ENCODE measurements around the gene MAB21L3.

The MAB21L3 gene

DNA sequence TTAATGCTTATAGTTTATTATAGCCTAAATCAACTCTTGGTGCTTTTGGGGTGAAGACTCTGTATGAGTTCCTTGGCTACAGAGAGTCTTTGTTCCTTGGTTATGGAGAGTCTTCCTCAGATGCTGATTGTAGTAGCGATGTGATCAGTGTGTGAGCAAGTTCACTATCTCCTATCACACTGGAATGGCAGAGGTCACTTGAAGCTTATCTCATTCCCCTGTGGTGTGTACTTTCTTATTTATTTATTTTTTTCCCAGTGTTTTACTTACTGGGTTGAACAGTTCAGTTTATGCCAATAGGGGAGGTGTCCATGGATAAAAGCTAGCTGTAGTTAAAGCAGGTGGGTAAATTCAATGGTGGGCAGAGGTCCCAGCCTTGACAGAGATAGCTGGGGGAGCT lies 20.1 kb upstream of the MAB21L3 start:
- H3K36me3 ChIP-seq (ENCODE audit: insufficient read depth, low read depth, low read length): no peaks in the 10 kb centered on the region
- H3K4me1 ChIP-seq (ENCODE audit: insufficient read depth, low read length): no peaks in the 10 kb centered on the region
- H3K27me3 ChIP-seq (ENCODE audit: insufficient read depth, low read length): no peaks in the 10 kb centered on the region
- no peak overlapping the region for H3K4me3 ChIP-seq (ENCODE audit: low read length)
- no peak overlapping the region for H3K9ac ChIP-seq (ENCODE audit: low read depth, low read length)
- peaks cover 12% of the 10 kb centered on the region; the same call in 1 of the 2 replicates for H3K9me3 ChIP-seq (ENCODE audit: insufficient read depth, low read depth, low read length)
- no peak overlapping the region for H3K27ac ChIP-seq (ENCODE audit: low read length)

DNA sequence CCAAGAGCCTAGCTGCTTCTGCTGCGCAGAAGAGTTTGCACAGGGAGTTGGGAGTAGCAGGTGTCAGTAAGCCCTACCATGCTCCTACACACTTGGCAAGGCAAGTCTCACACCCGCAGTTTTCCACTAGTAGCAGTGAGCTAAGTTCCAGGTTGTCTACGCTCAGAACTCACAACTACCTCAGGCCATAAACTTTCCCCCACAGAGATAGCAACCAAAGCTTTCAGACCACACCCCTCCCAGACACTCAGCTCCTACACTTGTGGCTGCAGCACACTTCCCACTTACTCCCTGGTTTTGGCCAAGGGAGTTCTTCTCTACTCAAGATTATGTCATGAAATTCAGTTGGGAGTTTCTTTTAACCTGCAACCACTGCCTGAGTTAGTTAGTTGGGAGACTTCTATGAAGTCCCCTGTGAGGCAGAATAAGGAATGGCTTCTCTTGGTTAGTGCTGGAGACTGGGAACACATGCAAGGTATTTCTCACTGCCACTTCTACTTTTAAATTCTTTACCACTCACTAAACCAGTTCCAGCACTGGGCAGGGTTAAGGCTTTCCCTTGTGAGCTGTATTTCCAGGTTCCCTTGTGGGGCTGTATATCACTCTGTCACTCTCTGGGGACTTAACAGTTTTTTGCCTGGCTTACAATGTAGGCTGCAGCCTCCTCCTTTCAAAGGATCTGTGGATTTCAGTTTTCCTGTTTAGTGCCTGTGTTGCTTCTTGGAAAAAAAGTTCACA lies 18.3 kb upstream of the MAB21L3 start:
- Histone ChIP-seq H3K36me3 (ENCODE audit: insufficient read depth, low read depth, low read length) (no peaks in the 10 kb centered on the region), H3K4me1 (ENCODE audit: insufficient read depth, low read length) (no peaks in the 10 kb centered on the region), H3K9me3 (ENCODE audit: insufficient read depth, low read depth, low read length) (peaks cover 12% of the 10 kb centered on the region; the same call in 1 of the 2 replicates), H3K27me3 (ENCODE audit: insufficient read depth, low read length) (no peaks in the 10 kb centered on the region), H3K9ac (ENCODE audit: low read depth, low read length) (no peak overlapping the region), H3K4me3 (ENCODE audit: low read length) (no peak overlapping the region), H3K27ac (ENCODE audit: low read length) (no peak overlapping the region)

DNA sequence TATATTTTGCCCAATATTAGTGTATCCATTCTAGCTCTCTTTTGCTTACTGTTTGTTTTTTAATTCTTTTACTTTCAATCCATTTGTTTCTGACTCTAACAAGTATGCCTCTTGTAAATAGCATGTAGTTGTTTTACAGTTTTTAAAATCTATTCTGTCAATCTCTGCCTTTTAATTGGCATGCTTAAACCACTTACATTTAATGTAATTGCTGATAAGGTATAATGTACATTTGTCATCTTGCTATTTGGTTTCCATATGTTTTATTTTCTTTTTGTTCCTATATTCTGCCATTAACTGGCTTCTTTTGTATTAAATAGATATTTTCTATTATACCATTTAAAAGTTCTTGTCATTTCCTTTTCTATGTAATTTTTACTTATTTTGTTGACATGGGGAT lies 16.2 kb upstream of the MAB21L3 start:
- Histone ChIP-seq H3K27ac (ENCODE audit: low read length) (no peak overlapping the region), H3K9ac (ENCODE audit: low read depth, low read length) (no peak overlapping the region), H3K36me3 (ENCODE audit: insufficient read depth, low read depth, low read length) (no peaks in the 10 kb centered on the region), H3K27me3 (ENCODE audit: insufficient read depth, low read length) (no peaks in the 10 kb centered on the region), H3K4me3 (ENCODE audit: low read length) (no peak overlapping the region), H3K9me3 (ENCODE audit: insufficient read depth, low read depth, low read length) (peaks cover 12% of the 10 kb centered on the region; the same call in 1 of the 2 replicates), H3K4me1 (ENCODE audit: insufficient read depth, low read length) (no peaks in the 10 kb centered on the region)

DNA sequence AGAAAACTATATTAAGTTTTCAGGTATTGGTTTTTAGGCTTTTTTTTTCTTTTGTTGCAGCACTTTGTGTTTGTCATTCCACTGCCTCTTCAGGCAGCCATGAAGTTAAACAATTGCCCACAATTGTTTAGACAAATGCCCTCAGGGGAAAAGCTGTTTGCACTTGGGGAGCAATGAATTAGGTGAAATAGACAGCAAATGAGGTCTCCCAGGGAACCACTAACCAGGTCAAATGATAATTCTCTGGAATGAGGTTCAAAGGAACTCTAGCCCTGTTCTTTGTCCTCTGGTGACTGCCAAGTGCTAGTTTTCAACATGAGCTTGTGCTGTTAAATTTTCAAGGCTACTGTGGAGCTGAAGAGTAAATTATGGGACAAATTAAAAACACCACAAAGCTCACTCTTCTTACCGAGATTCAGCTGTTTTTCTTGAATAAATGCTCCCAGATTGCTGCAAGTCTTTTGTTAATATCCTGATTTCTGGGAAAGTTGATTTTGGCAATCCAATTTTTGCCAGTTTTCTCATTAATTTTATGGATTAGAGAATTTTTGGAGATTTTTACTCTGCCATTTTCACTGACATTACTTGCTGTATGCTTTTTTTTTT lies 15.1 kb upstream of the MAB21L3 start:
- Histone ChIP-seq H3K27ac (ENCODE audit: low read length) (no peak overlapping the region), H3K9ac (ENCODE audit: low read depth, low read length) (no peak overlapping the region), H3K27me3 (ENCODE audit: insufficient read depth, low read length) (no peaks in the 10 kb centered on the region), H3K4me3 (ENCODE audit: low read length) (no peak overlapping the region), H3K4me1 (ENCODE audit: insufficient read depth, low read length) (no peaks in the 10 kb centered on the region), H3K36me3 (ENCODE audit: insufficient read depth, low read depth, low read length) (no peaks in the 10 kb centered on the region), H3K9me3 (ENCODE audit: insufficient read depth, low read depth, low read length) (peaks cover 12% of the 10 kb centered on the region; the same call in 1 of the 2 replicates)

DNA sequence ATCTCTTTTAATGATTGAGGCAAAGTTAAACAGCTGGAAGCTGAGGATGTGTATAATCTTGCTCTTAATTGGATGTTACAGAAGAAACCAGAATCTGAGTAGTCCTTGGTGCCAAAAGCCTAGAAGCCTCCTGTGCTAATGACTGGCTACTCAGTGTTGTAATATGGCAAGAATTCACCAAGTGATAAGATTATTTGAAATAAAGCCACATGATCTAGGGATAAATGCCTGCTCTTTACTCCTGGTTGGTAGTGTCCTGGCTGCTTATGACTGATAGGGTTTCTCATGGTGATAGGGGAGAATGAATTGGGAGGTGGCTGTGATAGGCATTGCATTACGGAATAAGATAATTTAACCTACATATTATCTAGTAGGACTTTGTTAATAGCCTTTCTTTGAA lies 13.6 kb upstream of the MAB21L3 start:
- Histone ChIP-seq H3K9ac (ENCODE audit: low read depth, low read length) (no peak overlapping the region), H3K27me3 (ENCODE audit: insufficient read depth, low read length) (no peaks in the 10 kb centered on the region), H3K27ac (ENCODE audit: low read length) (no peak overlapping the region), H3K4me1 (ENCODE audit: insufficient read depth, low read length) (no peaks in the 10 kb centered on the region), H3K9me3 (ENCODE audit: insufficient read depth, low read depth, low read length) (peaks cover 12% of the 10 kb centered on the region; the same call in 1 of the 2 replicates), H3K4me3 (ENCODE audit: low read length) (no peak overlapping the region), H3K36me3 (ENCODE audit: insufficient read depth, low read depth, low read length) (no peaks in the 10 kb centered on the region)

DNA sequence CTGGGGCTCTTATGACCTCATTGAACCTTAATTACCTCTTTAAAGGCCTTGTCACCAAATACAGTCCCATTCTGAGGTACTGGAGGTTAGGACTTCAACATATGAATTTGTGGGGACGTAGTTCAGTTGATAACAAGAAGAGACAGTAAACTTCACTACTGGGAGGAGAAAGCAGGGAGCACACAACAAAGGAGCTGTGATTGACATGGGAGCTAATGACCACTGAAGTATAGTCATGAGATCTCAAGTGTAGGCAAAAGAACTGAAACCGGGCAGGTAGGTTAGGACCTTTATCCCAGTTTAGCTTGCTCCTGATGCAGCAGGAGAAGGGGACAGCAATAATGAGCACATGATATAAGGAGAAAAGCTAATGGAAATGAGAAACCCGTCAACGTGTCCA lies 11.8 kb upstream of the MAB21L3 start:
- H3K4me1 ChIP-seq (ENCODE audit: insufficient read depth, low read length): no peaks in the 10 kb centered on the region
- no peaks in the 10 kb centered on the region for H3K36me3 ChIP-seq (ENCODE audit: insufficient read depth, low read depth, low read length)
- H3K4me3 ChIP-seq (ENCODE audit: low read length): no peak overlapping the region
- no peaks in the 10 kb centered on the region for H3K27me3 ChIP-seq (ENCODE audit: insufficient read depth, low read length)
- H3K27ac ChIP-seq (ENCODE audit: low read length): no peak overlapping the region
- no peak overlapping the region for H3K9ac ChIP-seq (ENCODE audit: low read depth, low read length)
- H3K9me3 ChIP-seq (ENCODE audit: insufficient read depth, low read depth, low read length): peaks cover 10% of the 10 kb centered on the region; the same call in 1 of the 2 replicates

DNA sequence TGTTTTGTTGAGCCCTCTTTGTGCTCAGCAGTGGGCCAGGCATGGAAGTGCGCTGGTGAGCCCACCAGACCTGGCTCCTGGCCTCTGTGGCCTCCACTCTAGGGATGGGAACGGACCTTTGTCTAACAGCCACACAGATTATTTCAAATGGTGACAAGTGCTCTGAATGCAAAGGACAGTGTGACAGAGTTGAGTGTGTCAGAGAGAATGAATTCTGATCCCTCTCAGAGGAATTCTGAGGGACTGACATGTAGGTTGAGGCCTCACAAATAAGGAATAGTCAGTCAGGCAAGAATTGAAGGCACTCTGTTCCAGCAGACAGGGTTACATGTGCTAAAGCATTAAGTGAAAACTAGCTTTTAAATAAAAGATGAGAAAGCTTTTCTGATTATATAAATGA lies 11.3 kb upstream of the MAB21L3 start:
- no peaks in the 10 kb centered on the region for H3K27me3 ChIP-seq (ENCODE audit: insufficient read depth, low read length)
- H3K4me3 ChIP-seq (ENCODE audit: low read length): no peak overlapping the region
- H3K27ac ChIP-seq (ENCODE audit: low read length): no peak overlapping the region
- H3K36me3 ChIP-seq (ENCODE audit: insufficient read depth, low read depth, low read length): no peaks in the 10 kb centered on the region
- no peaks in the 10 kb centered on the region for H3K4me1 ChIP-seq (ENCODE audit: insufficient read depth, low read length)
- peaks cover 7% of the 10 kb centered on the region; the same call in 1 of the 2 replicates for H3K9me3 ChIP-seq (ENCODE audit: insufficient read depth, low read depth, low read length)
- no peak overlapping the region for H3K9ac ChIP-seq (ENCODE audit: low read depth, low read length)

DNA sequence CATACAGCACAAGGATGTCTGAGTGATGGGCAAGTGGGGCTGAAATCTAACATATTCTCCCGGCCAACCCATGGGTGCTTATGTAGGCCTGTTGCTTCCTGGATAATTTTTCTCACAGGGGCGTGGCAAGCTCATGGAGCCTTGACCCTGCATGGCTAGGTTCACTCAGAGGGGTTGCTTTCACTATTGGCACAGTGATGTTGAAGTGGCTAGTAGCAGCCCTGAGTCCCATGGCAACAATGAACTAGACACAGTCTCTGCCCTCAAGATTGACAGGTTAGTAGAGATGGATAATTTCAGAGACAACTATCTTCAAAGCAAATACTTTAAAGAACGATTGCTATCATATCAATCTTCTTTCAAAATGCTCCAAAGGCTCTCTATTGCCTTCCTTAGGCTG lies 6.5 kb upstream of the MAB21L3 start:
- no peak overlapping the region for H3K4me3 ChIP-seq (ENCODE audit: low read length)
- no peaks in the 10 kb centered on the region for H3K4me1 ChIP-seq (ENCODE audit: insufficient read depth, low read length)
- H3K9ac ChIP-seq (ENCODE audit: low read depth, low read length): no peak overlapping the region
- no peaks in the 10 kb centered on the region for H3K36me3 ChIP-seq (ENCODE audit: insufficient read depth, low read depth, low read length)
- no peaks in the 10 kb centered on the region for H3K9me3 ChIP-seq (ENCODE audit: insufficient read depth, low read depth, low read length)
- H3K27ac ChIP-seq (ENCODE audit: low read length): no peak overlapping the region
- no peaks in the 10 kb centered on the region for H3K27me3 ChIP-seq (ENCODE audit: insufficient read depth, low read length)

DNA sequence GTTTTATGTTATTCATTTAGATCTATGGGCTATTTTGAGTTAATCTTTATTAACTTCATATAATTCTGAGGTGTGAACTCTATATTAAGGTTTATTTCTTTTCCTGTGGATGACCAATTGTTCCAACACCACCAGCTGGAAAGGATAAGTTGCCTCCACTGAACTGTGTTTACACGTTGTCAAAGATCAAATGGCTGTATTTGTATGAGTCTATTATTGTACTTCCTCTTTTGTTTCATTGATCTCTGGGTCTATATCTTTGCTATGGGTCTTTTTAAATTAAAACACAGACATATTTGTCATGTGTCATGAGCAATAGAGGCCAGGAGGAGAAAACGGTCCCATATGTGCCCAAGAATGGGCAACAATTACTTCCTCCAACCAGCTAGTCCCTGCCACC lies 5.2 kb upstream of the MAB21L3 start:
- H3K4me3 ChIP-seq (ENCODE audit: low read length): no peak overlapping the region
- no peaks in the 10 kb centered on the region for H3K27me3 ChIP-seq (ENCODE audit: insufficient read depth, low read length)
- no peaks in the 10 kb centered on the region for H3K36me3 ChIP-seq (ENCODE audit: insufficient read depth, low read depth, low read length)
- H3K4me1 ChIP-seq (ENCODE audit: insufficient read depth, low read length): no peaks in the 10 kb centered on the region
- H3K27ac ChIP-seq (ENCODE audit: low read length): no peak overlapping the region
- no peak overlapping the region for H3K9ac ChIP-seq (ENCODE audit: low read depth, low read length)
- no peaks in the 10 kb centered on the region for H3K9me3 ChIP-seq (ENCODE audit: insufficient read depth, low read depth, low read length)

DNA sequence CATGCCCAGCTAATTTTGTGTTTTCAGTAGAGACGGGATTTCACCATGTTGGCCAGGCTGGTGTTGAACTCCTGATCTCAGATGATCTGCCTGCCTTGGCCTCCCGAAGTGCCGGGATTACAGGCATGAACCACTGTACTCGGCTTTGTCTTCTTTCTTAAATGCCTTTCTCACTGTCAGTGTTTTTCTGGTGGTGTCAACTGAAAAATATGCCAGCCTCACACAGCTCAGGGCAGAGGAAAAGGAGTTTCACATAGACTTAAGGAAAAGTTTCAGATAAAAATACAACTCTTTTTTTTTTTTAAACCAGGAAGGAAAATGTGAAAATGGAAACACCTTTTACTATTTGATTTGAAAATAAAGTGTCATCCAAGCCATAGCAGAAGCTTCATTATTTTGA lies 4.6 kb upstream of the MAB21L3 start:
- Histone ChIP-seq H3K27me3 (ENCODE audit: insufficient read depth, low read length) (no peaks in the 10 kb centered on the region), H3K4me1 (ENCODE audit: insufficient read depth, low read length) (no peaks in the 10 kb centered on the region), H3K9me3 (ENCODE audit: insufficient read depth, low read depth, low read length) (no peaks in the 10 kb centered on the region), H3K4me3 (ENCODE audit: low read length) (no peak overlapping the region), H3K36me3 (ENCODE audit: insufficient read depth, low read depth, low read length) (no peaks in the 10 kb centered on the region), H3K27ac (ENCODE audit: low read length) (no peak overlapping the region), H3K9ac (ENCODE audit: low read depth, low read length) (no peak overlapping the region)

DNA sequence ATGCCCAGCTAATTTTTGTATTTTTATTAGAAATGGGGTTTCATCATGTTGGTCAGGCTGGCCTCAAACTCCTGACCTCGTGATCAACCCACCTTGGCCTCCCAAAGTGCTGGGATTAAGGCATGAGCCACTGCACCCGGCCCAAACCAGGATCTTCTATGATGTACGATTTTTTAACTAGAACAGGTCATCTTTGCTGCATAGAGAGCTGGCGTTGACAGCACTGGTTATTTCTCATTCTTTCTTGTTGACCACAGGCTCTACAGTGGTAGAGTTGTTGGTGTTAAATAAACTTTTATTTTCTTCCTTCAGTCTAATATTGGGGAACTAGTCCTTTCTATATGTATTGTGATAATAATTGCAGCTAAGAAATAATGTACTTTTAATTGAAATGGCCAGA lies 3.8 kb upstream of the MAB21L3 start:
- Histone ChIP-seq H3K4me3 (ENCODE audit: low read length) (no peak overlapping the region), H3K36me3 (ENCODE audit: insufficient read depth, low read depth, low read length) (no peaks in the 10 kb centered on the region), H3K9me3 (ENCODE audit: insufficient read depth, low read depth, low read length) (no peaks in the 10 kb centered on the region), H3K27me3 (ENCODE audit: insufficient read depth, low read length) (no peaks in the 10 kb centered on the region), H3K4me1 (ENCODE audit: insufficient read depth, low read length) (no peaks in the 10 kb centered on the region), H3K27ac (ENCODE audit: low read length) (no peak overlapping the region), H3K9ac (ENCODE audit: low read depth, low read length) (no peak overlapping the region)

DNA sequence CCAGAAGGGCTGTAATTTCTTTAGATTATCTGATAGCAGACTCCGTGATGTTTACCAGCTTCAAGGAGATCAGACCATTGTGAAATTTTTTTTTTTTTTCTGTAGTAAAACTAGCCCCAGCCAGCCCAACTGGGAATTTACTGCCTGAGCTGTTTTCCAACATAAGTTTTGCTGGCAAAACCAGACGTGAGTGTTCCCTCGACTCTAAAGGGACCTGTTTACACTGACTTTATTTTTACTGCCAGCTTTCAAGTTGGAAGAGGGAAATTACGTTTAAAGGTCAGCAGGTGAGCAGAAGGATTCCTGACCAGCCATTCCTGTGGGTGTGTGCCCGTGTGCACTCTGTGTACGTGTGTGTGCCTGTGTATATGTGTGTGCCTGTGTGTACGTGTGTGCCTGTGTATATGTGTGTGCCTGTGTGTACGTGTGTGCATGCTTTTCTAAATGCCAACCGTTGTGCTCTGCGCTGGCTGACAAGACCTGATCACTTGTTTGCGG lies 374 bp downstream of the MAB21L3 start:
- Histone ChIP-seq H3K9me3 (ENCODE audit: insufficient read depth, low read depth, low read length) (no peaks in the 10 kb centered on the region), H3K36me3 (ENCODE audit: insufficient read depth, low read depth, low read length) (no peaks in the 10 kb centered on the region), H3K4me3 (ENCODE audit: low read length) (no peak overlapping the region), H3K9ac (ENCODE audit: low read depth, low read length) (no peak overlapping the region), H3K27me3 (ENCODE audit: insufficient read depth, low read length) (no peaks in the 10 kb centered on the region), H3K4me1 (ENCODE audit: insufficient read depth, low read length) (no peaks in the 10 kb centered on the region), H3K27ac (ENCODE audit: low read length) (no peak overlapping the region)

All from iPS-20b (cell line).